GM19468 (cell line): ENCODE measurements around the gene SLC25A21.

Source experiments
- ATAC-seq: cut with Tn5 transposase; IDR thresholded peaks from one replicate; pipeline ENCODE4 v1.9.1; 2021; ENCODE audit warnings: mild to moderate bottlenecking, moderate library complexity, moderate number of reproducible peaks; ENCODE audit not compliant: unreplicated experiment; ENCODE audit errors: extremely low read depth

SLC25A21 gene

DNA sequence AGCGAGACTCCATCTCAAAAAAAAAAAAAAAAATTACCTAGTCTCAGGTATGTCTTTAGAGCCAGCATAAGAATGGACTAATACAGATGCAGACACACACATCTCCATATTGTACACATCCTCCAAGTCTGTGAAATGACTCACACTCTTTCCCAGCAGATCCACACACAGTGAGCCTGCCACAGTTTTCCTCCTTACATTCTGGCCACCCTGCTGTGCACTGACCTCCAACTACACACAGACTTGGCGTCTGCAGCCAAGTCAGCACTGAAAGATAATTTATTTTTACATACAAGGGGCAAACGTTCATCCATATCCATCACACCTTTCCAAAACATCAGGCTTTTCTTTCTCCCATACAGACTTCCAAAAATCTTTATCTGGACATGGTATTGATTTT, 115.9 kb downstream of the SLC25A21 start:
- no peak for ATAC-seq

DNA sequence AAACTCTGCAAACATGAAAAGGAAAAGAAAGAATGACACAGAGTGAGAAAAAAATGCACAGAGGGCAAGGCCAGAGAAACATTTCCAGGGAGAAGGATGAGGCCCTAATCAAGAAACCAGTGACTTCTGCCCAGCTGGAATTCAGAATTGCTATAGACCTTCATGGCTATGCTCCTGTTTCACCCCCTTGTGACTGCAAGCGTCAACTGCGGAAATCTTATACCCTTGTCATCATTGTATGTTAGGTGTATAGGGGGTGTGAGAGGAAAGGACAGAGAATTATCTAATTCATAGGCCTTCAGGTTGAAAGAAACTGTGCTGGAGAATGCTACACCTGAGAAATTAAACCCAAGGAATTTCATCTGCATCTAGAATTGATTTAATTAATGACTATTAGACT, 117.5 kb downstream of the SLC25A21 start:
- no peak for ATAC-seq

DNA sequence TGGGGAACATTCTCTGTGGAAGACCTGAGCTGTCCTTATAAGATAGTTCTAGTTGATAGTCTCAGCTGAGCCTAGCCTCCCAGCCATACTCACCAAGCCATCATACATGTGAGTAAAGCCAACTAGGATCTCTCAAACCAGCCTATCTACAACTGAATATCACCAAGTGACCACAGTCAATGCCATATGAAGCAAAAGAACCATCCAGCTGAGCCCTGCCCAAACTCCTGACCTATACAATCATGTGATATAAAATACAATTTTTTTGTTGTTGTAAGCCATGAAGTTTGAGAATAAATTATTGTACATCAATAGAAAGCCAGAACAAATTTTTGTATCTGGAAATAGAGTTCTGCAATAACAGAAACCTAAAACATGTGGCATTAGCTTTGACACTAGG, 118.3 kb downstream of the SLC25A21 start:
- no peak for ATAC-seq

DNA sequence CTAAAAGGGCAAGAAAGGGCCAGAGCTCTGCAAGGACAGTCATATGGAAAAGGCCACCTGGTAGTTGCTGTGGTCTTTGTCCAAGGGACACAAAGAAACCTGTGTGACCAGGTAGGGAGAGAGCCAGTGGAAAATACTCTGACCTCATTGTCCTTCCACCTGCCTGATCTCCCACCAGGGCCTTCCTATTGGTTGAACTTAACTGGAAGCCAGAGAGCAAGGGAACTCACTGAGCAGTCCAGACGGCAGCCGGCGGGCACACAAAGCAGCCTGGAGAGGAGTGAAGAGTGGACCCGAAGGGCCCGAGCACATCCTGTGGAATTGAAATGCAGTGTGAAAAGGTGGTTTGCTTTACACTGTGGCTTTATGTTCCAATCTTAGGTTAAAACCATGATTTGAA, 120.7 kb downstream of the SLC25A21 start:
- no peak for ATAC-seq

DNA sequence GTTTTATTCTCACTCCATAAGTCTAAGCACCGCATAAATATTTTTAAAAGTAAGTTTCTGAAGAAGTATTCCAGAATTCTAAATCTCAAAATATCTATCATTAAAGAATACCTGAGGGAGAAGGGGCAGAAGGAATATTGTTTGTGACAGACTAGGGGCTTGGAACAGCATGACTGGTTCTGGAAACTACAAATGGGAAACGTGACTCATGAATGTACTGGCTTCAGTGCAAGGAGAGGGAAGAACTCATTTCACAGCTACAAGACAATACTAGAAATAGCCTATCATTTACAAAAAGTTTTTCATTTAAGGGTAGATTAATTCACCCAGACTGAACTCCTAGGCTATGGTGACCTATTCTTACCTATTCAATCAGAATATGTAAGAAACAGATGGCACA, 121.3 kb downstream of the SLC25A21 start:
- ATAC-seq, result no peak

DNA sequence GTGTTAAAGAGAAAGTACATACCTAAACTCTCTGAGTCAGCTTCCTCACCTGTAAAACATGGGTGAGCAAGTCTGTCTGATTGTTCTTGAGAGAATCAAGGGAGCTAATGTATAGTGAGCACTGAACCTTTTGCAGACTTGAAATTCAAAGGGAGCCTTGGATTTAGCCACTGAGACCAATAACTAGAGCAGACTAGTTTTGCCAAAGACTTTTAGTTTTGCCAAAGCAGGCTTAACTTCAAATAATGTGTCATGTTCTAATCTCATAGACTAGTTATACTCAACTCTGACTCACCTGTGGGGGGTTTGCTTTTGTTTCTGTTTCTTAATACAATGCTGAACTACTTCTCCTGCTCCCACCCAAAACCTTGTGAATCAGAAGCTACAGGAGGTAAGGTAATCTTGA, 123.7 kb downstream of the SLC25A21 start:
- ATAC-seq, result no peak

DNA sequence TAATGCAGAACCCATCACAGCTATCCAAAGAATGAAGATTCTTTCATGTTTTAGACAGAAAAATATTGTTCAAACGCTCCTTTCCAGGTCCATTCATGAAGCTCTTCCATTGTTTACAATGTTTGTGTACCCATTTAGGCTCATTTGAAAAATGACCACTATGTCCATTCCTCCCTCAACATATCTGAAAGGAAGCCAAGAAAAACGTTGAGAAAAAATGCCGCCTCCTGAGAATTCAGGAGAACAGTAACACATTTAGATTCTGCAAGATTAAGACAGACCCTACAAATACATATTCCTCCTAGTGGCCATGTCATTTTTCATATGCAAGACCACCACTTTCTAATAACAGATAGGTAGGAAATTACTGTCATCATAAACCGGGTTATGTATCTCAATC, 124.4 kb downstream of the SLC25A21 start:
- no peak for ATAC-seq

DNA sequence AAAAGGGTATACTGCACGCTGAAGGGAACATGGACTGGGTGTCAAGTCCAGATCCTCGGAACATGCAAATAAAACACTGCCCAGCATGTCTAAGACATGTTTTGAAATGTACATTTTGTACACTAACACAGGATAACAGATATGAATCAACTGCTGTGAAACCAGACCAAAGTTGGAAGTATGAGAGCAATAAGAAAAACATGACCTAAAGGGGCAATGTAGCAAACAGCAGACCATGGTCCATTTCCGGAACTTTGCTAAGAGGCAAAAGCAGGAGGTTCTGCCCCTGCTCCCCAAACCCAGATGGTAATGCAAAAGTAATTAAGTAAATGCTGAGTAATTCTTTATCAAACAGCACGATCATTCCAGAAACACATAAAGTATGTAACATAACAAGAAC, 125.2 kb downstream of the SLC25A21 start:
- no peak for ATAC-seq

DNA sequence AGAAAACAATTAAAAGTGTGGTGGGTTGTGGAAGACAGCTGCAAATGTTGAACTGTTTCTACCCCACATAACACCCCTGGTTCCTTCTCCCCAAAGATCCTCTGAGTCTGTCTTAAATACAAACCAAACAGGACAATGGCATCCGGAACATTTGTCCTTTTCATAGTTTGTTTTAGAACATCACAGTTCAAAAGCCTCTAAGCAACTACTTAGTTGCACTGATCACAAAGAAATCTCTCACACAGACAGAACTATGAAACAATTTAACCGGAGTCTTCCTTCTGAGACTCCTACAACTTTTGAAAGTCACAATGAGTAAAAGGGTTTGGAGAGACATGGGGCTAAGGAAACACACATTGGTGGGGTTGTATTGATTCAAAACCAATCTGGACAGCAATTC, 125.6 kb downstream of the SLC25A21 start:
- ATAC-seq, result no peak

DNA sequence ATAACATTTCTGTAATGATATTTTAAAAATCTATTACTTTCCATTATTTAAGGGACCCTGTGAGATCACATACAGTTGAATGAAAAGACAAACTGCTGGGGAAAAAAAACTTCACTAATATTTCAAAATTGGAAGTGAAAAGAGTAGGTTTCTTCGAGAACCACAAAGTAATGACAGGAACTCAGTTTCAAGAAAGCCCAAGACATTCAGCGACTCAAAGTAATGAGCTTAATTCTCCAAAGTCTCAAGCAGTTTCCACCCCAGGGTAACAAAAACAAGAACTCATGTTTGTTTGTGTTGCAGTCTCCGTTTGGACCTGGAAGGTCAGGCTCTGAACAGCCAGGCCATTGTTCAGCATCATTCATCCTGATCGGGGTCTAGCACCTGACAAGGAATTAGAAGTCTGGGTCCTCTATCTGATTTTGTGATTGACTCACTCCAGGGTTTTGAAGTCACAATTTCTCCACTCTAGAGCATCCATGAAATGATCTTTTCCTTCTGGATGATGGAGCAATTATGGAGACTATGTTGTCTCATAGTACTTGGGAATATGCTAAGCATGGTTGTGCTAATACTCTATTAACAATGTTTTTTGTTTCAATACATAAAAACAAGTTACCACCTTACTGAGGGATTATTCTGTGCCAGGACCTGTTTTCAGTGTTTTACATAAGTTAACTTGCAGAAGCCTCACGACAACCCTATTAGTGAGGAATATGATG, 126.9 kb downstream of the SLC25A21 start:
- ATAC-seq, result no peak

DNA sequence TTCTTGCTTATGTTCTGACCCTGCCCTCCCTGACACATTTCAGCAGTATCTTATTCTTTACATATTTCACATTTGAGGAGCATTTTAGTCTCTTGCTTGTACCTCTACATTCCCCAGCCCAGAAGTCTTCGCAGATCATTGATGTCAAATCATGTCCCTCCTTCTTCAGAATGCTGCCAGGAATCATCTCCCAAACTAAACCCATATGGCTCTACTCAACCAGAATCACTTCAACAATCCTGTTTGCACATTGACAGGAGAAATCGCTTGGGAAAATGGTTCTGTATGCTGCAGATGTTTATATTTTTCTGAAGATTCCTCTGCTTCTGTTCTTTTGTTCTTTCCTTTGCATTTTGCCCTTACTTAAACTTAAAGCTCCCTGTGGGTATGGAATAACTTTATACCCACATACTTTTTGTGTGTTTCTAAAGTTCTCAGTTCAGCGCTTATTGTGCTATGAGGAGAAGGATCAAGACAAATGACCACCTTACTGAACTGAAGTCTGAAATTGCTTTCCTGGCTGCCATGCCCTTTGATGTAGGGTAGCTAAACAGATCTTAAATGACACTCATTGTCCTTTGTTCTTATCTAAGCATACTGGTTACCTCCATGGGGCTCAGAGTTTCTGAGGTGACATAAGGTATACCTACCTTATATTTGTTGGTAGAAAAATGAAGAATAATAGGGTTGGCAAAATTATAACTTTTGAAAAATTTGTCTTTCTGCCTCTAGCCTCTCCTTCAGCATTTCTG, 134.6 kb downstream of the SLC25A21 start:
- no peak for ATAC-seq

DNA sequence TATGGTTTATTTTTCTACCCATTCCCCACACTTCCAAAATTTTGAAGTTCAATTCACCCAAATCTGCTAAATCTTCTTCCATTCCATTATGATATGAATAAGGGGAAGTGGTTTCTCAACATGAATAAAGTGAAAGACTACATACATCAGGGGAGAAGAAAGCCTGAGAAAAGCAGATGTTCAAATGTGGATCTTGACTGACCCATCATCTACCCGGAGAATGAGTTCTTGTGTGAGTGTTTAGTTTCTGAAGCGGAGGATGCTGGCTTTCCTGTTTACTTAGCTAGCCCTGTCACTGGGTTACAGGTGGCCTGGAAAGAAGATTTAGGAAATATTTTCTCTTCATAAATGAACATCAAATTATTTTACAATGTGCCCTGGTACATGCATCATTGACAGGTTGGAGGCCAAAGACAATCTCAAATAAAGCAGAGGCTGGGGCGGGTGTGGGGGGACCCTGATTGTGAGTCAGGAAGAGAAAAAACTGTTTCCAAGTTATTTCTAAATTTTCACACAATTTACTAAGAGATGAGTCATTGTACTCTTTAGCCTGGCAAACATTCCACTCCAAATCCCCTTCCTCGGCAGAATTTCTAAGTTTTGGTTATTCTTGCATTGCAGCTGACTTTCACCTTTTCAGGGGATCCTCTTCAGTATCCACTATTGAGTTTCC, 135.6 kb downstream of the SLC25A21 start:
- no peak for ATAC-seq

DNA sequence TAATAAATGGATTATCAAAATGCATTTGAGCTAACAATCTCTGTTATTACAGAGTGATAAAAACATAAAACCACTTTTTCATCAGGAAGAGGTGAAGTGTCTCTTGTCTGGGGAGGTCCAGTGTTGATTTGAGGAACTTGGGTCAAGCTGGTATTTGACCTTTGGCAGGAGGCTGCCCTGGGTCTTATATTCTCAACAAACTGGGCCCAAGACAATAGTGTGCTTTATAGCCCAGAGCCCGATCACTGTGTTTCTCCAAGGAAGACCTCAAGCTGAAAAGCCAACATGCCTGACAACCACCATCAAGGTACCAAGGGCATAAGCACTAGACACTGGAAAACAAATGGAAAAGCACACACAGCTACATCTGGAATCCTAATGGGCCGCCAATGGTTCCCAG, 137.0 kb downstream of the SLC25A21 start:
- ATAC-seq, result no peak

DNA sequence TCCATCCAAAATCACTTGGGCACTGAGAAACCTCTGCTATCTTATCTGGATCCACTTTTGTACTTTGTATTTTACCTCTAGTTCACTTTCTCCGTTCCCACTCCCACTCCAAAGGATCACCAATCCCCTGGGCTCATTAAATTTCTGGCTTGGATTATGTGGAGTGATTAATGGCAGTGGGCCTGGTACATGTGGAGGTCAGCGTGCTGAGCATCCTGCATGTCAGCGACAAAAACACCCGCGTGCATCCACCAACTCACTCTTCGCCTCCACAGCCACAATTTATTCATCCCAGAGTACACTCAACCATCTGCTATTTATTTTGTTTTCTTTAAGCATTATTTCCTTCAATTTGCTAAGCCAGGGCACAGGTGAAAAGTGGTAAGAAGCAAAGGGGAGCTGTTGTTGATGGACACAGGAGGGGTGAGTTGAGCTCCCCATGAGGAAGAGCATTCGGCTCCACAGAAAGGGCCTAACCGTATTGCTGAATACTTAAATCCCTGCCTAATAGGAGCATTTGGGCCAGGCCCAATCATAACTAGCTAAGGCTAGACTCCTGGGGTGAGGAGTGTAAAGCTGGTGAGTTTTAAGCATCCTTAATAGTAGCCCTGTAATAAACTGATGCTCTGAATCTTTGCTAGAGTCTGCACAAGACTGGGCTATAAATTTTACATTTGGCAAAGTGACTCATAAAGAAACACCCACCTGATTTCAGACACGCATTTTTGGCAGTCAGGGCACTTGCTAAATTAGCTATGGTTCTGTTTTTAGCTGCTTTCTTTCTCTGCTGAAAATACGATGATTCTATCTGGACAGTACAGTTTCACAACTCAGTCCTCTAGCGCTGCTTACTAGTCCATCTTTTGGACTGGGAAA, 137.8 kb downstream of the SLC25A21 start:
- ATAC-seq, result no peak

DNA sequence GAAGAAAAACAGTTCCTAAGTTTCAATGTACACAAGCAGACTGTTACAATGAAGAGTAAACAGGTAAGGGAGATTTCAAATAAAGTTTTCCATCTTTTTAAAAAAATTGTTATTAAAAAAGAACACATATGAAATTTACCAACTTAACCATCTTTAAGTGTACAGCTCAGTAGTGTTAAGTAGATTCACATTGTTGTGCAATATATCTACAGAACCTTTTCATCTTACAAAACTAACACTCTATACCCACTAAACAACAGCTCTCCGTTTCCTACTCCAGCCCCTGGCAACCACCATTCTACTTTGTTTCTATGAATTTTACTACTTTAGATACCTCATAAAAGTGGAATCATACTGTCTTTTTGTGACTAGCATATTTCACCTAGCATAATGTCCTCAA, 139.5 kb downstream of the SLC25A21 start:
- no peak for ATAC-seq

DNA sequence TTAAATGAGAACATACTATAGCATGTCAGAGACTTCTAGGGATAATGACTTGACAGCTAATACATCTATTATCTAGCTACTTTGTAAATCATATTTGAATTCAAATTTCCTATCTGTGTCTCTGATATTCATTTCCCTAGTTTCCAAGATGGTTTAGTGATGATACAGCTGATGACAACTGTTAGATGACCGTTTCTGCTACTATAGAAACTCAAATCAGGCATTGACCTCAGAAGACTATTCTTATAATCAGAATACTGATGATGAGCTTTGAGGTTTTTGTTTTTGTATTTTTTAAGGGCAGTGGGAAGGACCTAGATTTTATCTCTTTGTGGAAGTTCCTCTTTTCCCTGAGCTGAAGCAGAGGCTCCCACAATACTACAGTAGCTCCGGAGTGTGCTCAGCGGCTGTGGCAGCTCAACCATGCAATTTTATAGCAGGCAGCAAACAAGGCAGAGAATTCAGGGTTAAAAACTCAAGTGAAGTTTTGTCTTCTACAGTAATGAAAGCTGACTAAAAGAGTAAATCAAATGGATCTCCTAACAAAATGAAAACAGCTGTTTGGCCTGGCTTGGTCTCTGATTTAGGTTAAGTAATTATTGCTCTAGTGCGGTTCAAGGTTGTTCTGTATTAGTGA, 145.1 kb downstream of the SLC25A21 start:
- ATAC-seq, result no peak

DNA sequence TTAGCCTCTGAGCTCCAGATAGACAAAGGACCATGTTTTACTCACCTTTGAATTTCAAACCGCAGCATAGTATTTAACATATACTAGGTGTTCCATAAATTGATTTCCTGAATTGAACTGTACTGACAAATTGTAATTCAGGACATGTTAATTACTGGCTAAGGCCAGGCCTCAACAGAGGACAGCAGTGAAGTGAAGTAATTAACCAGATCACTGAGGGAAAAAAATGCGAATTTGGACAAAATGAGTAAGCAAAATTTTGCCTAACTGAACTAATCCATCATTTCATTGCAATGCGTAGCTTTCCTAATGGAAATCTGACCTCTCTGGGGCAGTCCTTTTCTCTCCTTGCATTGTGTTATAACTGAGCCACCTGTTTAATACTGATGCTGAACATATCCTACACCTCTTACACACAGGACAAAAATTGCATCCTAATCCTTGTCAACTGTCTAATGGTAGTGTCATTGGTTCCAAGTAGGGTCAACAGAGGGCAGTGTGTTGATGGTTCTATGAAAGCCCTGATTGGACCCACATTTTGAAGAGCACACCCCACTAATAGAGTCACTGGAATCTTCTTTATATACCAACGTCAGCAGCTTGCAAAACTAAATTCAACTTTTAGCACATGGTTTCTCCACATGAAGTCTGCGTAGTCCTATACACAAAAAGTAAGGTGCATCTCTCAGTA, 148.4 kb downstream of the SLC25A21 start:
- ATAC-seq, result no peak

DNA sequence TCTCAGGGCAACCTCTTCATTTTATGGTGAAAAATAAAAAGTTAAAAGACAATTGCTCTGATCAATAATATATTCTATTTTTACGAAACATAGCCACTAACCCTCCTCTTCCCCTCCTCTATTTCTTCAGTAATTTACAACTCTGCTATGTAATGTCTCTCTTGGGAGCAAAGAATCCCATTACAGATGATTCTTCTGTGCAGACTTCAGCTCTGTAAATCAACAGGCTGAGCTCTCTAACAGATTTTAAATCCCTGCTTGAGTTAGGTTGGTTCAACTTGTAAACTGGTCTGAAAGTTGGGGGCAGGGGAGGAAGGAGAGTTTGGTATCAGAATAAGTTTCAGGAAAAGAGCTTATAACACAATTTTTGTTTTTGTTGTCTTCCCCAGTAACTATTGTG, 151.0 kb downstream of the SLC25A21 start:
- ATAC-seq, result no peak

DNA sequence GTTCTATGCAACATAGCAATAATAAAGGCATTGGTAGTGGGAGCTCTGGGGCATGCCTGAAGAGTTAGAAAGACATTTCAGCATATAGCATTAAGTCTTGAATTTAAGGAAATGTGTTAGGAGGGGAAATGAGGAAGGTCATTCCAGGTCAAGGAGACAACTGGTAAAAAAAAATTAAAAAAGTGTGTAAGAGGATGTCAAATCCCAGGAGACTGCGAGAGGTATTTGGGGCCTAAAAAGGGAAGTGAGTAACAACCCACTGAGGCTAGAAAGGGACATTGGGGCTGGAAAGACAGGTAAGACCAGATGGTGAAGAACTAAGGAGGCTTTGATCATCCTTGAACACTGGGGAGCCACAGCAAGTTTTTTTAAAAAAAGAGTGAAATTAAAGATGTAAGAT, 152.9 kb downstream of the SLC25A21 start:
- ATAC-seq, result no peak
